H1 (cell line): ENCODE measurements around the gene BABAM2. TPM values are rescaled to one million over a fixed set of nuclear protein-coding genes. Genes with fewer than 3 reads are reported as not detected.

ENCODE experiments used
- CTCF ChIA-PET: fragments of 300-600 bp; sonication (Branson Sonifier 250); formaldehyde crosslinking; loops from one replicate; lab custom pipeline; 2021; ENCODE audit not compliant: partially characterized antibody; lab: Charles Lee
- POLR2A ChIA-PET: fragments of 300-600 bp; sonication (Branson Sonifier 250); formaldehyde crosslinking; loops from one replicate; lab custom pipeline; 2021; ENCODE audit warnings: inconsistent platforms; ENCODE audit not compliant: partially characterized antibody; lab: Charles Lee
- DNase-seq, 2 experiments: peaks; one replicate each; pipeline versions ENCODE4 v3.0.0 to v3.0.0-alpha.2; 2010 to 2022; ENCODE audit warnings: low spot score in 2 of 2, low read depth in 1 of 2, mixed read lengths in 1 of 2
- FAIRE-seq: peaks from 2 replicates; lab custom pipeline; 2011; peaks lifted over from hg19 to GRCh38; lab: Jason Lieb, UNC
- H2AFZ ChIP-seq: 2 replicates; pipeline ENCODE4 v1.8.1; 2012; ENCODE audit warnings: low read length, inconsistent platforms
- H2AK5ac ChIP-seq: 2 replicates; pipeline ENCODE4 v1.6.1; 2013; ENCODE audit warnings: low read depth, low read length
- H2BK120ac ChIP-seq: replicated peaks from 2 replicates; pipeline ENCODE3; 2013; ENCODE audit warnings: low read depth, low read length, inconsistent platforms
- H2BK12ac ChIP-seq: 2 replicates; pipeline ENCODE4 v1.6.1; 2013; ENCODE audit warnings: low read depth, low read length
- H2BK15ac ChIP-seq: 2 replicates; pipeline ENCODE4 v1.6.1; 2013; ENCODE audit warnings: low read length
- H2BK20ac ChIP-seq: 2 replicates; pipeline ENCODE4 v1.6.1; 2013; ENCODE audit warnings: low read length
- H2BK5ac ChIP-seq: 2 replicates; pipeline ENCODE4 v1.6.1; 2013; ENCODE audit warnings: low read depth, low read length
- H3K14ac ChIP-seq: 2 replicates; pipeline ENCODE4 v1.6.1; 2013; ENCODE audit warnings: inconsistent platforms; ENCODE audit not compliant: insufficient read length
- H3K18ac ChIP-seq: 2 replicates; pipeline ENCODE4 v1.6.1; 2013; ENCODE audit warnings: low read length; ENCODE audit errors: extremely low read depth
- H3K23ac ChIP-seq: 2 replicates; pipeline ENCODE4 v1.6.1; 2013; ENCODE audit warnings: inconsistent platforms; ENCODE audit not compliant: insufficient read length
- H3K23me2 ChIP-seq: 2 replicates; pipeline ENCODE4 v1.6.1; 2013; ENCODE audit warnings: low read depth, low read length
- H3K27ac ChIP-seq: 2 replicates; pipeline ENCODE4 v1.6.1; 2011; ENCODE audit warnings: low read depth, low read length, inconsistent platforms
- H3K27me3 ChIP-seq, 4 experiments: replicated peaks in 1 of 4; 1 replicate in 1 of 4; 2 replicates in 3 of 4; pipeline versions ENCODE4 v1.6.1 to v1.8.1; 2011 to 2013; ENCODE audit warnings: low read length in 3 of 4, mild to moderate bottlenecking in 3 of 4, inconsistent platforms in 2 of 4, mixed read lengths in 2 of 4, moderate library complexity in 1 of 4; ENCODE audit not compliant: control insufficient read depth in 3 of 4, insufficient read depth in 3 of 4; ENCODE audit errors: extremely low read depth in 1 of 4
- H3K36me3 ChIP-seq, 4 experiments: 2 replicates each; pipeline versions ENCODE4 v1.6.1 to v1.8.1; 2011 to 2013; ENCODE audit warnings: mild to moderate bottlenecking in 4 of 4, low read length in 3 of 4, moderate library complexity in 2 of 4, control low read depth in 1 of 4, inconsistent platforms in 1 of 4; ENCODE audit not compliant: insufficient read depth in 4 of 4, control insufficient read depth in 2 of 4
- H3K4ac ChIP-seq: replicated peaks from 2 replicates; pipeline ENCODE3; 2013; ENCODE audit warnings: low read length, low read depth, mixed read lengths, inconsistent platforms; ENCODE audit not compliant: insufficient read length
- H3K4me1 ChIP-seq, 4 experiments: replicated peaks in 1 of 4; 1 replicate in 1 of 4; 2 replicates in 3 of 4; pipeline versions ENCODE4 v1.6.1 to v1.8.1; 2011 to 2013; ENCODE audit warnings: low read length in 3 of 4, inconsistent platforms in 2 of 4, mixed read lengths in 1 of 4; ENCODE audit not compliant: insufficient read depth in 4 of 4, control insufficient read depth in 3 of 4
- H3K4me2 ChIP-seq, 2 experiments: 2 replicates each; pipeline versions ENCODE4 v1.6.1 to v1.8.1; 2011 to 2013; ENCODE audit warnings: low read depth in 2 of 2, low read length in 2 of 2, control low read depth in 1 of 2, inconsistent platforms in 1 of 2, mild to moderate bottlenecking in 1 of 2; ENCODE audit not compliant: insufficient read depth in 1 of 2
- H3K4me3 ChIP-seq, 4 experiments: fragments of 200-600, 300-600 bp in 1 of 4; sonication (generic), shearing (Covaris generic), sonication (Bioruptor Twin) in 1 of 4; 2 replicates each; pipeline versions ENCODE4 v1.5.1 to v1.8.1; 2011 to 2016; ENCODE audit warnings: low read length in 4 of 4, low read depth in 3 of 4, control low read depth in 2 of 4, inconsistent platforms in 2 of 4, mild to moderate bottlenecking in 2 of 4, mixed read lengths in 1 of 4, moderate library complexity in 1 of 4; ENCODE audit not compliant: insufficient read depth in 2 of 4; ENCODE audit errors: extremely low read depth in 1 of 4
- H3K56ac ChIP-seq: replicated peaks from 2 replicates; pipeline ENCODE3; 2013; ENCODE audit warnings: low read depth, mild to moderate bottlenecking, mixed read lengths, low read length, inconsistent platforms; ENCODE audit not compliant: insufficient read length
- H3K79me1 ChIP-seq: 2 replicates; pipeline ENCODE4 v1.6.1; 2013; ENCODE audit warnings: low read depth, low read length, control low read depth
- H3K79me2 ChIP-seq, 2 experiments: 2 replicates each; pipeline versions ENCODE4 v1.6.1 to v1.8.1; 2012 to 2013; ENCODE audit warnings: low read length in 2 of 2, mild to moderate bottlenecking in 2 of 2, inconsistent platforms in 1 of 2; ENCODE audit not compliant: insufficient read depth in 2 of 2, control insufficient read depth in 1 of 2
- H3K9ac ChIP-seq, 4 experiments: replicated peaks in 1 of 4; 1 replicate in 1 of 4; 2 replicates in 3 of 4; pipeline versions ENCODE4 v1.6.1 to v1.8.1; 2011 to 2013; ENCODE audit warnings: low read depth in 3 of 4, low read length in 3 of 4, control low read depth in 2 of 4, mild to moderate bottlenecking in 2 of 4, moderate library complexity in 2 of 4, inconsistent platforms in 1 of 4; ENCODE audit errors: extremely low read depth in 1 of 4
- H3K9me3 ChIP-seq, 2 experiments: 2 replicates each; pipeline versions ENCODE4 v1.6.1 to v1.8.1; 2012 to 2013; ENCODE audit warnings: mild to moderate bottlenecking in 2 of 2, moderate library complexity in 2 of 2, control low read depth in 1 of 2, inconsistent platforms in 1 of 2, low read depth in 1 of 2, low read length in 1 of 2, mixed read lengths in 1 of 2; ENCODE audit not compliant: insufficient read depth in 2 of 2
- H4K20me1 ChIP-seq, 2 experiments: replicated peaks in 1 of 2; 2 replicates each; pipeline versions ENCODE3 to v1.8.1; 2011 to 2013; ENCODE audit warnings: inconsistent platforms in 2 of 2, low read length in 2 of 2, mild to moderate bottlenecking in 1 of 2; ENCODE audit not compliant: insufficient read depth in 2 of 2, control insufficient read depth in 1 of 2
- H4K5ac ChIP-seq: 2 replicates; pipeline ENCODE4 v1.6.1; 2013; ENCODE audit warnings: low read length, low read depth, mixed read lengths, inconsistent platforms; ENCODE audit not compliant: insufficient read length
- H4K8ac ChIP-seq: 2 replicates; pipeline ENCODE4 v1.8.0; 2013; ENCODE audit warnings: mild to moderate bottlenecking, moderate library complexity, low read length, inconsistent platforms; ENCODE audit not compliant: insufficient read depth; ENCODE audit errors: extremely low read depth
- H4K91ac ChIP-seq: replicated peaks from 2 replicates; pipeline ENCODE3; 2013; ENCODE audit warnings: low read length, mixed read lengths, inconsistent platforms; ENCODE audit not compliant: insufficient read length
- ATF2 ChIP-seq: IDR thresholded peaks from 2 replicates; pipeline ENCODE4 v1.6.1; 2012; ENCODE audit warnings: low read length, inconsistent platforms
- CBX8 ChIP-seq: fragments of 300-800, 300-1000 bp; sonication (generic); IDR thresholded peaks from 2 replicates; pipeline ENCODE4 v1.7.1; 2016; ENCODE audit warnings: low read depth, low read length, borderline replicate concordance
- CREB1 ChIP-seq: IDR thresholded peaks from 2 replicates; pipeline ENCODE4 v1.6.1; 2012; ENCODE audit warnings: inconsistent platforms
- GABPA ChIP-seq: IDR thresholded peaks from 2 replicates; pipeline ENCODE4 v1.6.1; 2011; ENCODE audit warnings: mild to moderate bottlenecking, low read length, moderate library complexity, borderline replicate concordance; ENCODE audit not compliant: insufficient read depth
- GTF2F1 ChIP-seq: IDR thresholded peaks from 2 replicates; pipeline ENCODE4 v1.6.1; 2012; ENCODE audit warnings: low read depth, low read length, improper control_type of control experiment, borderline replicate concordance
- HDAC2 ChIP-seq, 2 experiments: fragments of 300-600 bp in 1 of 2; sonication (generic) in 1 of 2; IDR thresholded peaks; 2 replicates each; pipeline ENCODE4 v1.6.1; 2011 to 2012; ENCODE audit warnings: low read depth in 2 of 2, low read length in 2 of 2, mild to moderate bottlenecking in 2 of 2, moderate library complexity in 2 of 2, borderline replicate concordance in 1 of 2, inconsistent platforms in 1 of 2
- PHF8 ChIP-seq: fragments of 200-600 bp; sonication (generic); conservative IDR thresholded peaks from 2 replicates; pipeline ENCODE4 v1.7.1; 2012; ENCODE audit warnings: low read depth, mild to moderate bottlenecking, inconsistent platforms, low read length, moderate library complexity
- POLR2A ChIP-seq, 2 experiments: IDR thresholded peaks; 1 replicate in 1 of 2; 2 replicates in 1 of 2; pipeline ENCODE4 v1.6.1; 2011; ENCODE audit warnings: low read depth in 2 of 2, low read length in 2 of 2, mild to moderate bottlenecking in 2 of 2; ENCODE audit errors: control extremely low read depth in 1 of 2
- POU5F1 ChIP-seq: IDR thresholded peaks from 2 replicates; pipeline ENCODE4 v1.6.1; 2011; ENCODE audit warnings: low read depth, mild to moderate bottlenecking, low read length, moderate library complexity
- SIX5 ChIP-seq: IDR thresholded peaks from 2 replicates; pipeline ENCODE4 v1.6.1; 2011; ENCODE audit warnings: mild to moderate bottlenecking, low read depth, low read length
- TAF1 ChIP-seq: IDR thresholded peaks from 2 replicates; pipeline ENCODE4 v1.6.1; 2011; ENCODE audit warnings: mild to moderate bottlenecking, low read depth, low read length
- TAF7 ChIP-seq: optimal IDR thresholded peaks from 2 replicates; pipeline ENCODE3; 2011; ENCODE audit warnings: low read depth, mild to moderate bottlenecking, inconsistent platforms, low read length, moderate library complexity, borderline replicate concordance
- TCF12 ChIP-seq: IDR thresholded peaks from 2 replicates; pipeline ENCODE4 v1.6.1; 2011; ENCODE audit warnings: low read depth, mild to moderate bottlenecking, low read length
- WGBS, 2 experiments: shearing (Covaris generic) in 1 of 2; methylation state at CpG; one replicate each; pipeline versions ENCODE4 v1.1.6 to v1.1.7; 2013 to 2015; ENCODE audit warnings: low lambda C conversion rate in 2 of 2, mixed read lengths in 2 of 2, inconsistent platforms in 1 of 2, low coverage in 1 of 2, missing lambda C conversion rate in 1 of 2; ENCODE audit not compliant: insufficient replicate concordance in 2 of 2, insufficient coverage in 1 of 2, insufficient read length in 1 of 2; ENCODE audit errors: extremely low coverage in 1 of 2, missing lambda C conversion rate in 1 of 2; 5-methylcytosine and 5-hydroxymethylcytosine counted together
- polyA plus RNA-seq, 7 experiments: library from polyadenylated mRNA; depleted of rRNA in 3 of 7; stranded (reverse) in 5 of 7; unstranded in 2 of 7; fragments of >200 nt in 5 of 7; fragments of 200-250 nt in 2 of 7; gene quantifications; 1 replicate in 5 of 7; 2 replicates in 1 of 7; 4 replicates in 1 of 7; pipeline versions ENCODE4 v1.2.1 to v1.2.3, GENCODE V29; 2011 to 2013; ENCODE audit warnings: missing spikeins in 2 of 7, mixed read lengths in 2 of 7
- total RNA-seq: library from RNA; stranded (reverse); fragmentation: NEBNext Ultra II Directional; extraction: Animal tissue kit (Norgen Biotek cat#: 25700); gene quantifications from 2 replicates; pipeline ENCODE4 v1.2.1, GENCODE V29; 2021

Gene BABAM2
- total and polyA plus RNA-seq, 2 of the 8 experiments (the other 6 are each of a cell fraction or from before 2014, with no cell fraction given), result 15.8 to 20.9 TPM

GRCh38 chr2:28310107-28310506, 419.6 kb downstream of the BABAM2 start:
- FAIRE-seq (no peak), DNase-seq (no peak)
- H4K20me1 ChIP-seq, result no peaks in the 10 kb centered on the region
- no peak overlapping the region for H3K4ac ChIP-seq
- ChIA-PET CTCF (interaction anchor here (0.6 to 1.6 kb wide), 6 partner anchors 9 to 424 kb away, joined by 3 to 4 read pairs (median 3); no protein-coding TSS in a partner anchor), POLR2A (interaction anchor here (0.8 kb wide), 1 partner anchor 13 kb away, joined by 4 read pairs; no protein-coding TSS in a partner anchor)
- H3K79me2 ChIP-seq, result no peaks in the 10 kb centered on the region
- H3K4me3 ChIP-seq, result no peak overlapping the region
- H2BK15ac ChIP-seq, result no peak overlapping the region
- no peak overlapping the region for H4K8ac ChIP-seq
- H2BK12ac ChIP-seq, result no peak overlapping the region
- H3K9ac ChIP-seq, result no peak overlapping the region
- H3K23ac ChIP-seq, result no peak overlapping the region
- peaks cover 0 to 3% (median 0%) of the 10 kb centered on the region in 4 experiments; a peak in 1 of 8 replicates for H3K36me3 ChIP-seq
- H2BK5ac ChIP-seq, result no peak overlapping the region
- no peak overlapping the region for H3K4me2 ChIP-seq
- H2BK120ac ChIP-seq, result no peak overlapping the region
- no peaks in the 10 kb centered on the region for H3K9me3 ChIP-seq
- no peak overlapping the region for H3K56ac ChIP-seq
- no peaks in the 10 kb centered on the region for H3K4me1 ChIP-seq
- H4K5ac ChIP-seq, result no peak overlapping the region
- H3K27ac ChIP-seq, result no peak overlapping the region
- H3K14ac ChIP-seq, result no peak overlapping the region
- H3K27me3 ChIP-seq, result peaks cover 0 to 1% (median 0%) of the 10 kb centered on the region in 4 experiments; a peak in 1 of 7 replicates
- H2BK20ac ChIP-seq, result no peak overlapping the region
- WGBS, 2 experiments, result 96% methylated on average over 2 of the region's 2 CpGs; no CpG with 5 or more reads in 1 of the 2 experiments
- H2AK5ac ChIP-seq, result no peak overlapping the region
- no peaks in the 10 kb centered on the region for H3K79me1 ChIP-seq
- H3K23me2 ChIP-seq, result no peaks in the 10 kb centered on the region; the same call in 1 of the 2 replicates
- H2AFZ ChIP-seq, result no peak overlapping the region
- no peak overlapping the region for H3K18ac ChIP-seq
- no peak overlapping the region for H4K91ac ChIP-seq
- TF ChIP-seq TAF1 (no peak), TCF12 (no peak), PHF8 (no peak), SIX5 (no peak), HDAC2 (IDR thresholded peaks at IDR 0.05; ENCODE audit: borderline replicate concordance in 1 of 2, low read depth in 2 of 2, low read length in 2 of 2) (no peak), ATF2 (no peak), GTF2F1 (no peak), POLR2A (IDR thresholded peaks at IDR 0.05; ENCODE audit: control extremely low read depth in 1 of 2, low read depth in 2 of 2, low read length in 2 of 2) (no peak), GABPA (no peak), CBX8 (no peak), POU5F1 (no peak), CREB1 (no peak), TAF7 (no peak)
